Psoas muscle (tissue), 8 donors: ENCODE results near the gene PRSS8. TPM values are rescaled to one million over a fixed set of nuclear protein-coding genes. Genes with fewer than 3 reads are reported as not detected.
A peak's percentile ranks its signal among the peaks of the same experiment; 100 is the strongest.

Experiments used
- ATAC-seq, 4 donors: fragments of 200-7000 bp; cut with Tn5 transposase; one replicate each; pipeline ENCODE4 v1.9.1; 2020; ENCODE audit warnings: moderate library complexity in 3 of 4, mild to moderate bottlenecking in 2 of 4
- DNase-seq, 2 donors: peaks; one replicate each; pipeline ENCODE4 v3.0.0-alpha.2; 2020
- H3K27ac ChIP-seq: fragments of 200-600 bp; one replicate; pipeline ENCODE4 v1.8.0; 2022
- H3K27me3 ChIP-seq, 3 donors: fragments of 200-600 bp in 1 of 3; one replicate each; pipeline versions ENCODE4 v1.6.1 to v1.8.0; 2013 to 2022; ENCODE audit warnings: low read length in 2 of 3, mild to moderate bottlenecking in 2 of 3, moderate library complexity in 1 of 3; ENCODE audit not compliant: insufficient read depth in 3 of 3
- H3K36me3 ChIP-seq, 2 donors: fragments of 200-600 bp in 1 of 2; one replicate each; pipeline versions ENCODE4 v1.6.1 to v1.8.0; 2013 to 2022; ENCODE audit warnings: low read depth in 1 of 2, mild to moderate bottlenecking in 1 of 2, moderate library complexity in 1 of 2; ENCODE audit not compliant: insufficient read depth in 1 of 2
- H3K4me1 ChIP-seq: fragments of 200-600 bp; one replicate; pipeline ENCODE4 v1.8.0; 2022
- H3K4me3 ChIP-seq: fragments of 200-600 bp; one replicate; pipeline ENCODE4 v1.8.0; 2022; ENCODE audit warnings: mild to moderate bottlenecking
- H3K9me3 ChIP-seq: fragments of 200-600 bp; one replicate; pipeline ENCODE4 v1.8.0; 2022
- CTCF ChIP-seq: fragments of 200-600 bp; IDR thresholded peaks from one replicate; pipeline ENCODE4 v1.8.0; 2022; ENCODE audit warnings: antibody characterized with exemption
- WGBS, 3 donors: extraction: QIAGEN DNeasy Blood & Tissue Kit; methylation state at CpG; one replicate each; pipeline versions ENCODE4 v1.1.6 to v1.1.7; 2013; 5-methylcytosine and 5-hydroxymethylcytosine counted together
- intact Hi-C, 2 donors: fragments of 100-400 bp; cut with DNase I; formaldehyde crosslinking; loops; one replicate each; pipeline versions ENCODE4 v1.11.0 to v1.14.2; 2022
- polyA plus RNA-seq, 3 donors: library from polyadenylated mRNA; stranded (reverse); fragments of 200-250 nt; gene quantifications; one replicate each; pipeline ENCODE4 v1.2.3, GENCODE V29; 2013
- total RNA-seq, 4 donors: library from RNA; stranded (reverse); fragmentation: NEBNext Ultra II Directional in 2 of 4; extraction: Animal tissue kit (Norgen Biotek cat#: 25700) in 2 of 4; gene quantifications; one replicate each; pipeline versions ENCODE4 v1.2.1 to v1.2.4, GENCODE V29; 2021 to 2023
- donor health status: healthy with polysubstance abuse.
- donor health status: DM: no; HTN: no; CAD: no; lungs with moderate emphysema.
- donor health status: Bipolar disorder and iron deficiency.
- donor health status: healthy.
- donor health status: DM: yes; HTN: yes; CAD: no.
- donor health status: DM: no; HTN: no; CAD: no.
- donor health status: DM: no; HTN: no; CAD: no.
- donor health status: DM: yes; HTN: yes; CAD: no.

PRSS8 gene
- total and polyA plus RNA-seq, 7 donors: 0.07 to 0.22 TPM; not detected in 5

GRCh38 chr16:31149332-31149731 is 13.8 kb upstream of the PRSS8 start:
- Histone ChIP-seq H3K4me1 (no peaks in the 10 kb centered on the region), H3K9me3 (no peaks in the 10 kb centered on the region), H3K4me3 (no peak overlapping the region), H3K27ac (no peak overlapping the region), H3K36me3 (no peaks in the 10 kb centered on the region), H3K27me3 (peaks cover 0 to 5% (median 5%) of the 10 kb centered on the region in 3 donors)
- ATAC-seq: peak in 2 of 4 donors; percentile 22 to 26
- no peak for DNase-seq
- WGBS, 3 donors: 74 to 87% (median 80%) methylated on average over 5 of the region's 5 CpGs
- TF ChIP-seq CTCF: no peak
- intact Hi-C loops: loop anchor here in 1 of 2 donors (5.0 kb wide), 1 partner anchor 162 kb away; the partner anchor contains the start of gene HSD3B7

GRCh38 chr16:31148896-31149295 is 13.4 kb upstream of the PRSS8 start:
- 73 to 81% (median 76%) methylated on average over 24 to 25 of the region's 25 CpGs for WGBS, 3 donors
- Histone ChIP-seq H3K9me3 (no peaks in the 10 kb centered on the region), H3K4me3 (no peak overlapping the region), H3K27me3 (peaks cover 0 to 5% (median 5%) of the 10 kb centered on the region in 3 donors), H3K27ac (no peak overlapping the region), H3K36me3 (no peaks in the 10 kb centered on the region), H3K4me1 (no peaks in the 10 kb centered on the region)
- ATAC-seq (no peak), DNase-seq (no peak)
- no peak for TF ChIP-seq CTCF
- intact Hi-C loops: loop anchor here in 1 of 2 donors (5.0 kb wide), 1 partner anchor 162 kb away; the partner anchor contains the start of gene HSD3B7

GRCh38 chr16:31148281-31148728 is 12.8 kb upstream of the PRSS8 start:
- DNase-seq: no peak
- Histone ChIP-seq H3K27me3 (peaks cover 0 to 5% (median 5%) of the 10 kb centered on the region in 3 donors), H3K36me3 (no peaks in the 10 kb centered on the region), H3K9me3 (no peaks in the 10 kb centered on the region), H3K4me1 (no peaks in the 10 kb centered on the region), H3K27ac (no peak overlapping the region), H3K4me3 (no peak overlapping the region)
- ATAC-seq: no peak
- 16 to 24% (median 17%) methylated on average over 36 to 40 of the region's 40 CpGs for WGBS, 3 donors
- no peak for TF ChIP-seq CTCF
- intact Hi-C loops: loop anchor here in 1 of 2 donors (5.0 kb wide), 1 partner anchor 161 kb away; the partner anchor contains the start of gene HSD3B7

- Histone ChIP-seq H3K9me3 (no peaks in the 10 kb centered on the region), H3K27me3 (peaks cover 0 to 5% (median 5%) of the 10 kb centered on the region in 3 donors), H3K36me3 (no peaks in the 10 kb centered on the region), H3K4me3 (no peak overlapping the region), H3K4me1 (peaks cover 3% of the 10 kb centered on the region), H3K27ac (no peak overlapping the region)
- DNase-seq: no peak
- no peak for ATAC-seq
- no peak for TF ChIP-seq CTCF
- intact Hi-C loops: loop anchor here in 1 of 2 donors (5.0 kb wide), 1 partner anchor 160 kb away; the partner anchor contains the start of gene HSD3B7
- WGBS, 3 donors: 90 to 96% (median 92%) methylated on average over 3 of the region's 3 CpGs
These were observed 12.0 kb upstream of the PRSS8 start for GRCh38 chr16:31147574-31147973.
